GM23338 (cell line): ENCODE measurements around the gene SEMA4A. TPM values are rescaled to one million over a fixed set of nuclear protein-coding genes. Genes with fewer than 3 reads are reported as not detected.

Experiments
- ATAC-seq: fragments of 200-7000 bp; cut with Tn5 transposase; 3 replicates; pipeline ENCODE4 v1.9.1; 2020
- DNase-seq: peaks from one replicate; pipeline ENCODE4 v3.0.0-alpha.2; 2015; ENCODE audit warnings: low spot score
- H2AFZ ChIP-seq: fragments of 200-600 bp; sonication (generic); 2 replicates; pipeline ENCODE4 v1.8.0; 2016; ENCODE audit warnings: antibody characterized with exemption, mild to moderate bottlenecking, moderate library complexity
- H3F3A ChIP-seq: fragments of 200-600 bp; sonication (generic); replicated peaks from 2 replicates; pipeline ENCODE4 v1.8.0; 2017; ENCODE audit warnings: antibody characterized with exemption, mixed run types, low read depth
- H3K27ac ChIP-seq: fragments of 200-600 bp; sonication (generic); 2 replicates; pipeline ENCODE4 v1.6.1; 2016; ENCODE audit warnings: low read depth
- H3K27me3 ChIP-seq: fragments of 200-600 bp; sonication (generic); 2 replicates; pipeline ENCODE4 v1.8.0; 2016; ENCODE audit warnings: mild to moderate bottlenecking, mixed run types, moderate library complexity; ENCODE audit not compliant: insufficient read depth
- H3K36me3 ChIP-seq: fragments of 200-600 bp; sonication (generic); 2 replicates; pipeline ENCODE4 v1.8.0; 2016; ENCODE audit warnings: mild to moderate bottlenecking; ENCODE audit not compliant: insufficient read depth
- H3K4me1 ChIP-seq: fragments of 200-600 bp; sonication (generic); 2 replicates; pipeline ENCODE4 v1.8.0; 2016; ENCODE audit warnings: mild to moderate bottlenecking, moderate library complexity; ENCODE audit not compliant: insufficient read depth
- H3K4me2 ChIP-seq: fragments of 200-600 bp; sonication (generic); 2 replicates; pipeline ENCODE4 v1.7.1; 2017; ENCODE audit warnings: mixed run types
- H3K4me3 ChIP-seq: fragments of 200-600 bp; sonication (generic); 2 replicates; pipeline ENCODE4 v1.6.1; 2016; ENCODE audit warnings: mixed run types
- H3K79me2 ChIP-seq: fragments of 200-600 bp; sonication (generic); replicated peaks from 2 replicates; pipeline ENCODE4 v1.8.0; 2017; ENCODE audit warnings: mild to moderate bottlenecking; ENCODE audit not compliant: insufficient read depth
- H3K9me2 ChIP-seq: fragments of 200-600 bp; sonication (generic); 2 replicates; pipeline ENCODE4 v1.8.0; 2017; ENCODE audit not compliant: insufficient read depth
- H4K20me1 ChIP-seq: fragments of 200-600 bp; sonication (generic); replicated peaks from 2 replicates; pipeline ENCODE4 v1.8.0; 2017; ENCODE audit warnings: mild to moderate bottlenecking; ENCODE audit not compliant: insufficient read depth
- H3K27ac Mint-ChIP-seq: 2 replicates; pipeline ENCODE4 v1.8.0; 2020; ENCODE audit warnings: inconsistent platforms, mild to moderate bottlenecking, moderate library complexity, mixed read lengths
- H3K27me3 Mint-ChIP-seq: 3 replicates; pipeline ENCODE4 v1.8.0; 2022; ENCODE audit warnings: low read depth, mild to moderate bottlenecking, moderate library complexity, mixed read lengths, inconsistent platforms; ENCODE audit not compliant: insufficient read depth, poor library complexity
- H3K36me3 Mint-ChIP-seq: 3 replicates; pipeline ENCODE4 v1.8.0; 2021; ENCODE audit warnings: low read depth, mild to moderate bottlenecking, inconsistent platforms, moderate library complexity, mixed read lengths
- H3K4me1 Mint-ChIP-seq: 3 replicates; pipeline ENCODE4 v1.8.0; 2020; ENCODE audit warnings: mild to moderate bottlenecking, inconsistent platforms, mixed read lengths
- H3K4me3 Mint-ChIP-seq: 3 replicates; pipeline ENCODE4 v1.8.0; 2021; ENCODE audit warnings: moderate library complexity, mild to moderate bottlenecking, inconsistent platforms, mixed read lengths
- H3K9me3 Mint-ChIP-seq: 3 replicates; pipeline ENCODE4 v1.8.0; 2020; ENCODE audit warnings: moderate library complexity, mild to moderate bottlenecking, inconsistent platforms, mixed read lengths
- CREB1 ChIP-seq: fragments of 250-450 bp; sonication (Bioruptor Pico); IDR thresholded peaks from 2 replicates; pipeline ENCODE4 v1.5.0; 2020; ENCODE audit warnings: low read depth, mild to moderate bottlenecking, moderate library complexity
- CTCF ChIP-seq, 2 experiments: fragments of 200-600 bp in 1 of 2; sonication (generic) in 1 of 2; conservative IDR thresholded peaks; 2 replicates each; pipeline versions ENCODE4 v1.5.1 to v1.6.1; 2016 to 2017; ENCODE audit warnings: antibody characterized with exemption in 2 of 2, low read depth in 2 of 2, mild to moderate bottlenecking in 2 of 2, moderate library complexity in 1 of 2
- EZH2 ChIP-seq: fragments of 200-600 bp; sonication (generic); IDR thresholded peaks from one replicate; pipeline ENCODE4 v1.8.0; 2017; ENCODE audit warnings: antibody characterized with exemption, mild to moderate bottlenecking, low read depth; ENCODE audit not compliant: unreplicated experiment
- JUNB ChIP-seq: IDR thresholded peaks from one replicate; pipeline ENCODE4 v1.6.1; 2016; ENCODE audit warnings: antibody characterized with exemption; ENCODE audit not compliant: unreplicated experiment
- NANOG ChIP-seq: IDR thresholded peaks from 2 replicates; pipeline ENCODE4 v1.6.1; 2016; ENCODE audit warnings: antibody characterized with exemption, borderline replicate concordance
- POLR2AphosphoS5 ChIP-seq: IDR thresholded peaks from 2 replicates; pipeline ENCODE4 v1.6.1; 2016; ENCODE audit warnings: antibody characterized with exemption, low read depth
- STAT1 ChIP-seq: IDR thresholded peaks from one replicate; pipeline ENCODE4 v1.6.1; 2016; ENCODE audit warnings: antibody characterized with exemption; ENCODE audit not compliant: unreplicated experiment
- ZNF114 ChIP-seq: fragments of 250-450 bp; sonication (Bioruptor Pico); IDR thresholded peaks from 2 replicates; pipeline ENCODE4 v1.5.0; 2020; ENCODE audit warnings: mild to moderate bottlenecking, moderate library complexity
- ZNF331 ChIP-seq: fragments of 250-450 bp; sonication (Bioruptor Pico); IDR thresholded peaks from 2 replicates; pipeline ENCODE4 v1.5.0; 2020; ENCODE audit warnings: low read depth, mild to moderate bottlenecking, moderate library complexity
- polyA plus RNA-seq: library from polyadenylated mRNA; unstranded; fragments of >200 nt; fragmentation: Nextera tagmentation; extraction: Ambion mirVana; gene quantifications from 2 replicates; pipeline ENCODE4 v1.2.1, GENCODE V29; 2016
- total RNA-seq: library from RNA; depleted of rRNA; stranded (reverse); fragments of >200 nt; shearing (Covaris generic); gene quantifications from 2 replicates; pipeline ENCODE4 v1.2.3, GENCODE V29; 2014
- TF ChIP-seq, protein P1 (sequence below): IDR thresholded peaks from one replicate; pipeline ENCODE4 v1.6.1; 2018; ENCODE audit warnings: antibody characterized with exemption; ENCODE audit not compliant: unreplicated experiment

Gene SEMA4A
- total and polyA plus RNA-seq, 2 experiments from 2014 or later, result 5.5 to 20.2 TPM

DNA sequence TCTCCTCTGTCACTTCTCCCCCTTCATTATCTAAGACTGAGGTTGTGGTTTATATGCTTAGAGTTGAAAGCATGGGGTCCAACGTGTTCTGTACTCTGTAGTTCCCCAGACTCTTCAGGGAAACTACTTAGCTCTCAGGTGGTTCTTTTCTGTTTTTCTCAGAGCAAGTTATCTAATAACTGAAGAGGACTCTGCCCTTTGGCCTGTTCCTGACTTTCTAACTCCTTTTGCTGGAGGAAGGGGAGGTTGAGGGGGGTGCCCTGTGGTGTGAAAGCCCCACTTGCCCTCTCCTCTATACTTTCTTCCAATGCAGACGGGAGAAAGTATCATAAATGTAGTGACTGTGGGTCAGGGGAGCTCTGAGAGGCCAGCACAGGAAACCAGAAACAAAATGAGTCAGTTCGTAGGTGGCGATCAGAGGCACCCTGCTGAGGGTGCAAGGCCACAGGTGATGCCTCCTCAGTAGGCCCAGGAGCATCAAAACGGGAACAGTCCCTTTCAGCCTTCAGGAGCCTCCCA, 45.5 kb downstream of the SEMA4A start:
- Mint-ChIP-seq H3K27ac (no peak overlapping the region), H3K9me3 (no peaks in the 10 kb centered on the region), H3K4me1 (peaks cover 20% of the 10 kb centered on the region), H3K4me3 (no peak overlapping the region), H3K27me3 (peaks cover 6% of the 10 kb centered on the region), H3K36me3 (peaks cover 22% of the 10 kb centered on the region)
- H3K4me1 ChIP-seq, result peaks cover 8% of the 10 kb centered on the region; the same call in 1 of the 2 replicates
- H3K4me2 ChIP-seq, result no peak overlapping the region
- H4K20me1 ChIP-seq, result peaks cover 7% of the 10 kb centered on the region
- no peak overlapping the region for H2AFZ ChIP-seq
- no peak for ATAC-seq
- no peaks in the 10 kb centered on the region for H3K9me2 ChIP-seq
- H3K27me3 ChIP-seq, result no peaks in the 10 kb centered on the region
- peaks cover 90% of the 10 kb centered on the region for H3K79me2 ChIP-seq
- no peak for DNase-seq
- H3F3A ChIP-seq, result 0 out of 2 replicates have a peak, but pooled peaks cover 15% of the 10 kb centered on the region
- no peak overlapping the region for H3K27ac ChIP-seq
- TF ChIP-seq STAT1 (no peak), ZNF331 (CRISPR knock-in tag) (no peak), CTCF (conservative IDR thresholded peaks at IDR 0.05; ENCODE audit: low read depth in 2 of 2) (no peak), NANOG (no peak)
- peaks cover 3% of the 10 kb centered on the region; the same call in 1 of the 2 replicates for H3K36me3 ChIP-seq
- H3K4me3 ChIP-seq, result no peak overlapping the region

- Histone ChIP-seq H3K27ac (no peak overlapping the region), H3K36me3 (peaks cover 3% of the 10 kb centered on the region; the same call in 1 of the 2 replicates), H3K9me2 (no peaks in the 10 kb centered on the region), H3K4me2 (no peak overlapping the region), H3K27me3 (no peaks in the 10 kb centered on the region), H3F3A (0 out of 2 replicates have a peak, but pooled peaks cover 8% of the 10 kb centered on the region), H3K79me2 (peaks cover 88% of the 10 kb centered on the region), H2AFZ (no peak overlapping the region), H3K4me1 (0 out of 2 replicates have a peak, but pooled peaks cover under 1% of the 10 kb centered on the region), H4K20me1 (no peaks in the 10 kb centered on the region; the same call in 1 of the 2 replicates), H3K4me3 (no peak overlapping the region)
- peaks cover 12% of the 10 kb centered on the region for H3K4me1 Mint-ChIP-seq
- no peak for DNase-seq
- no peak overlapping the region for H3K27ac Mint-ChIP-seq
- H3K4me3 Mint-ChIP-seq, result no peak overlapping the region
- H3K36me3 Mint-ChIP-seq, result peaks cover 22% of the 10 kb centered on the region
- no peaks in the 10 kb centered on the region for H3K9me3 Mint-ChIP-seq
- ATAC-seq, result no peak
- no peaks in the 10 kb centered on the region for H3K27me3 Mint-ChIP-seq
- no peak for TF ChIP-seq ZNF114 (CRISPR knock-in tag)
- TF ChIP-seq, protein P1, sequence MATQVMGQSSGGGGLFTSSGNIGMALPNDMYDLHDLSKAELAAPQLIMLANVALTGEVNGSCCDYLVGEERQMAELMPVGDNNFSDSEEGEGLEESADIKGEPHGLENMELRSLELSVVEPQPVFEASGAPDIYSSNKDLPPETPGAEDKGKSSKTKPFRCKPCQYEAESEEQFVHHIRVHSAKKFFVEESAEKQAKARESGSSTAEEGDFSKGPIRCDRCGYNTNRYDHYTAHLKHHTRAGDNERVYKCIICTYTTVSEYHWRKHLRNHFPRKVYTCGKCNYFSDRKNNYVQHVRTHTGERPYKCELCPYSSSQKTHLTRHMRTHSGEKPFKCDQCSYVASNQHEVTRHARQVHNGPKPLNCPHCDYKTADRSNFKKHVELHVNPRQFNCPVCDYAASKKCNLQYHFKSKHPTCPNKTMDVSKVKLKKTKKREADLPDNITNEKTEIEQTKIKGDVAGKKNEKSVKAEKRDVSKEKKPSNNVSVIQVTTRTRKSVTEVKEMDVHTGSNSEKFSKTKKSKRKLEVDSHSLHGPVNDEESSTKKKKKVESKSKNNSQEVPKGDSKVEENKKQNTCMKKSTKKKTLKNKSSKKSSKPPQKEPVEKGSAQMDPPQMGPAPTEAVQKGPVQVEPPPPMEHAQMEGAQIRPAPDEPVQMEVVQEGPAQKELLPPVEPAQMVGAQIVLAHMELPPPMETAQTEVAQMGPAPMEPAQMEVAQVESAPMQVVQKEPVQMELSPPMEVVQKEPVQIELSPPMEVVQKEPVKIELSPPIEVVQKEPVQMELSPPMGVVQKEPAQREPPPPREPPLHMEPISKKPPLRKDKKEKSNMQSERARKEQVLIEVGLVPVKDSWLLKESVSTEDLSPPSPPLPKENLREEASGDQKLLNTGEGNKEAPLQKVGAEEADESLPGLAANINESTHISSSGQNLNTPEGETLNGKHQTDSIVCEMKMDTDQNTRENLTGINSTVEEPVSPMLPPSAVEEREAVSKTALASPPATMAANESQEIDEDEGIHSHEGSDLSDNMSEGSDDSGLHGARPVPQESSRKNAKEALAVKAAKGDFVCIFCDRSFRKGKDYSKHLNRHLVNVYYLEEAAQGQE, result no peak
- no peak for TF ChIP-seq POLR2AphosphoS5
- TF ChIP-seq JUNB, result no peak
- TF ChIP-seq NANOG, result no peak
- TF ChIP-seq CREB1 (CRISPR knock-in tag), result no peak
- no peak for TF ChIP-seq EZH2
- TF ChIP-seq CTCF (conservative IDR thresholded peaks at IDR 0.05; ENCODE audit: low read depth in 2 of 2), result no peak
These were observed 46.7 kb downstream of the SEMA4A start for GRCh38 chr1:156200044-156200443.
